ENCODE measurements around the gene BTBD16.

- TF ChIP-seq CTCF (conservative IDR thresholded peaks at IDR 0.05; ENCODE audit: low read length) (no peak), EZH2phosphoT487 (IDR thresholded peaks at IDR 0.05; ENCODE audit: borderline replicate concordance, low read depth, low read length) (no peak)
Observed at GRCh38 chr10:122325235-122325634, 54.1 kb downstream of the BTBD16 start.
